ENCODE measurements around the gene PRTG.

DNA sequence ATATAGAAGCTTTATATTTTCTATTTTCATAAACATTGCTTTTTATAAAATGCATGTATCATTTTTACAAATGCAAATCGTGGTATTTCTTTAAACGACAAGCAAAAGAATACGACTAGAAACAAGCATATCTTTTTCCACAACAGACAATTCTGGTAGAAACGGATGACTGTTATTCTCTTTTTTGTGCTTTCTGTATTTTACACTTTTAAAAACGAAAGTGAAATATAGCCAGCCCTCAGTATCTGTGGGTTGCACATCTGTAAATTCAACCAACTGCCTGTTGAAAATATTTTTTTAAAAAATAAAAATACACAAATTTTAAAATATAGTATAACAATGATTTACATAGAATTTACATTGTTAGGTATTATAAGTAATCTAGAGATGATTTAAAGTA lies 61.3 kb downstream of the PRTG start:
- TF ChIP-seq, protein P1, sequence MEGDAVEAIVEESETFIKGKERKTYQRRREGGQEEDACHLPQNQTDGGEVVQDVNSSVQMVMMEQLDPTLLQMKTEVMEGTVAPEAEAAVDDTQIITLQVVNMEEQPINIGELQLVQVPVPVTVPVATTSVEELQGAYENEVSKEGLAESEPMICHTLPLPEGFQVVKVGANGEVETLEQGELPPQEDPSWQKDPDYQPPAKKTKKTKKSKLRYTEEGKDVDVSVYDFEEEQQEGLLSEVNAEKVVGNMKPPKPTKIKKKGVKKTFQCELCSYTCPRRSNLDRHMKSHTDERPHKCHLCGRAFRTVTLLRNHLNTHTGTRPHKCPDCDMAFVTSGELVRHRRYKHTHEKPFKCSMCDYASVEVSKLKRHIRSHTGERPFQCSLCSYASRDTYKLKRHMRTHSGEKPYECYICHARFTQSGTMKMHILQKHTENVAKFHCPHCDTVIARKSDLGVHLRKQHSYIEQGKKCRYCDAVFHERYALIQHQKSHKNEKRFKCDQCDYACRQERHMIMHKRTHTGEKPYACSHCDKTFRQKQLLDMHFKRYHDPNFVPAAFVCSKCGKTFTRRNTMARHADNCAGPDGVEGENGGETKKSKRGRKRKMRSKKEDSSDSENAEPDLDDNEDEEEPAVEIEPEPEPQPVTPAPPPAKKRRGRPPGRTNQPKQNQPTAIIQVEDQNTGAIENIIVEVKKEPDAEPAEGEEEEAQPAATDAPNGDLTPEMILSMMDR (IDR thresholded peaks at IDR 0.05): no peak
- TF ChIP-seq POLR2AphosphoS5 (IDR thresholded peaks at IDR 0.05) (no peak), EP300 (IDR thresholded peaks at IDR 0.05) (no peak), POLR2A (IDR thresholded peaks at IDR 0.05) (no peak)
